DMS53 (cell line): ENCODE results near the gene RHOT1.
"Not testable (repeated sequence)": the region's sequence is repeated elsewhere in the genome, so short reads cannot be mapped to it uniquely, and the experiment has no call there.

Experiments
- DNase-seq: peaks from one replicate; lab custom pipeline; 2025; lab: John Stamatoyannopoulos, UW

The RHOT1 gene

GRCh38 chr17:32227910-32228309 is 85.6 kb downstream of the RHOT1 start:
- DNase-seq, result no peak

GRCh38 chr17:32235588-32235987 is 93.3 kb downstream of the RHOT1 start:
- DNase-seq, result no peak

GRCh38 chr17:32239456-32239855 is 97.2 kb downstream of the RHOT1 start:
- no peak for DNase-seq

- DNase-seq, result no peak
Observed at GRCh38 chr17:32240750-32241149, 98.4 kb downstream of the RHOT1 start.

- DNase-seq, result no peak
Observed at GRCh38 chr17:32241640-32242039, 99.3 kb downstream of the RHOT1 start.

GRCh38 chr17:32249475-32249874 is 107.2 kb downstream of the RHOT1 start:
- DNase-seq, result no peak

- peak; percentile 84 for DNase-seq
Observed at GRCh38 chr17:32253117-32253611, 110.9 kb downstream of the RHOT1 start.

GRCh38 chr17:32256012-32256700 is 113.9 kb downstream of the RHOT1 start:
- no peak for DNase-seq

GRCh38 chr17:32256701-32257019 is 114.4 kb downstream of the RHOT1 start:
- DNase-seq, result no peak

GRCh38 chr17:32258383-32259140 is 116.3 kb downstream of the RHOT1 start:
- no peak for DNase-seq

- no peak for DNase-seq
Observed at GRCh38 chr17:32259586-32259985, 117.3 kb downstream of the RHOT1 start.

- DNase-seq, result no peak
Observed at GRCh38 chr17:32261417-32261736, 119.1 kb downstream of the RHOT1 start.

- no peak for DNase-seq
Observed at GRCh38 chr17:32261936-32262510, 119.7 kb downstream of the RHOT1 start.

- DNase-seq, result not testable (repeated sequence)
Observed at GRCh38 chr17:32263515-32263914, 121.2 kb downstream of the RHOT1 start.

GRCh38 chr17:32264140-32264799 is 122.0 kb downstream of the RHOT1 start:
- no peak for DNase-seq

- DNase-seq, result no peak
Observed at GRCh38 chr17:32264823-32265191, 122.5 kb downstream of the RHOT1 start.

- peak; percentile 41 for DNase-seq
Observed at GRCh38 chr17:32265192-32265923, 123.1 kb downstream of the RHOT1 start, which contains the start of gene RHBDL3. Gene RHBDL3 (plus strand): TSS chr17:32265832. CDS start chr17:32266190, 358 bp downstream.

- DNase-seq, result peak; percentile 27
Observed at GRCh38 chr17:32266051-32266388, 123.7 kb downstream of the RHOT1 start.

- DNase-seq, result peak; percentile 27
Observed at GRCh38 chr17:32266389-32267301, 124.3 kb downstream of the RHOT1 start.

- peak; percentile 59 for DNase-seq
Observed at GRCh38 chr17:32267690-32268205, 125.4 kb downstream of the RHOT1 start.
